ELR (cell line): ENCODE data around the gene ERAL1.
"Not testable (repeated sequence)": the region's sequence is repeated elsewhere in the genome, so short reads cannot be mapped to it uniquely, and the experiment has no call there.

Experiments
- DNase-seq: peaks from one replicate; pipeline ENCODE4 v3.0.0-alpha.2; 2015; ENCODE audit warnings: low read depth

Gene ERAL1

GRCh38 chr17:28899212-28899815 is 44.5 kb downstream of the ERAL1 start:
- no peak for DNase-seq

GRCh38 chr17:28900986-28901726 is 46.3 kb downstream of the ERAL1 start:
- no peak for DNase-seq

- peak; percentile 59 for DNase-seq
These were observed 47.3 kb downstream of the ERAL1 start for GRCh38 chr17:28901866-28902818.

GRCh38 chr17:28902819-28903545 is 48.2 kb downstream of the ERAL1 start, which contains the start of gene DHRS13:
Gene DHRS13 (minus strand): TSS chr17:28903079. CDS start chr17:28902944, 135 bp downstream.
- DNase-seq = peak; percentile 93

- DNase-seq = not testable (repeated sequence)
These were observed 48.7 kb downstream of the ERAL1 start for GRCh38 chr17:28903546-28903841.

- no peak for DNase-seq
These were observed 50.0 kb downstream of the ERAL1 start for GRCh38 chr17:28904800-28905199.

GRCh38 chr17:28906276-28906675 is 51.5 kb downstream of the ERAL1 start:
- no peak for DNase-seq

- no peak for DNase-seq
These were observed 52.1 kb downstream of the ERAL1 start for GRCh38 chr17:28906706-28907438.

GRCh38 chr17:28907709-28908475 is 53.1 kb downstream of the ERAL1 start:
- no peak for DNase-seq

GRCh38 chr17:28908640-28909167 is 53.9 kb downstream of the ERAL1 start:
- DNase-seq = peak; percentile 79

GRCh38 chr17:28910534-28910933 is 55.7 kb downstream of the ERAL1 start:
- no peak for DNase-seq
